ENCODE results near the gene C6orf136. TPM values are rescaled to one million over a fixed set of nuclear protein-coding genes. Genes with fewer than 3 reads are reported as not detected.

Gene C6orf136
- total RNA-seq, 2 donors from 2014 or later = 17.9 to 24.3 TPM

DNA sequence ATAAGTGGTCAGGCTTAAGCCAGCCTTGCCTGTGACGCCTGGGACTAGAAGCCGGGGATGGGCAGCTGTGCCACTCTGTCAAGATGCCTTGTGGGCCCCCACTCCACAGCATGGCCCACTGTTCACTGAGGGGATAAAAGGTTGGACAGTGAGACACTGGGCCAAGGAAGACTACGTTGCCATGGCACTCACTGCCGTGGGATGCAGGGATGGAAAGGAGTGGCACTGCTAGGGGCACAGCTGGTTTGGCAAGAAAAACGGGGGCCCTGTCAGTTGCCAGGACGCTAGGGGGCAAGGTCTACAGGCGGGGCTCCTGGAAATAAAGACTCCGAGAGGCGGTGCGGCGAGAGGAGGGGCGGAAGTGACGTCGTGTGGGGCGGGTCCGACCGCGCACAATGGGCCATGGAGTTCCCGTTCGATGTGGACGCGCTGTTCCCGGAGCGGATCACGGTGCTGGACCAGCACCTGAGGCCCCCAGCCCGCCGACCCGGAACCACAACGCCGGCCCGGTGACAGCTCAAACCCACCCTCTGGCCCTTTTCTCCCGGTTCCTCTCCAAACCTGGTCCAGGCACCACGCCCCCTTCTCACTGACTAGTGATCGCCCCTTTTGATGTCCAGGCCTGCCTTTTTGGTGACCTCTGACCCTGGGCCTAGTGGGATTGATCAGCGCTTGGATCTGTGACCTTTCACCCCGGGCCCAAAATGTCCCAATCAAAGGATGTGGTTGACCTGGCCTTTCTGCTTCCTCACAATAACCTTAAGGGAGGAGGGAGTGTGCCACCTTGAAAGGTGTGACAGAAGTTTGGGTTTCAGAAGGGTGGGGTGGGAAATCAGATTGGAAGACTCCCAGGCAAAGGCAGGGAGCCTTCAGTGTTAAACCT is 20.2 kb upstream of the C6orf136 start, which contains the start of gene ATAT1:
ATAT1 (plus strand) TSS at position 391 of the 883 bp plus-strand sequence.
- peak within 1 kb of the TSS; percentile 81 for H3K9ac ChIP-seq (ENCODE audit: extremely low read depth, low read length, poor library complexity, severe bottlenecking)
- no peaks in the 10 kb centered on the region for H3K9me3 Mint-ChIP-seq
- TF ChIP-seq, protein P1, sequence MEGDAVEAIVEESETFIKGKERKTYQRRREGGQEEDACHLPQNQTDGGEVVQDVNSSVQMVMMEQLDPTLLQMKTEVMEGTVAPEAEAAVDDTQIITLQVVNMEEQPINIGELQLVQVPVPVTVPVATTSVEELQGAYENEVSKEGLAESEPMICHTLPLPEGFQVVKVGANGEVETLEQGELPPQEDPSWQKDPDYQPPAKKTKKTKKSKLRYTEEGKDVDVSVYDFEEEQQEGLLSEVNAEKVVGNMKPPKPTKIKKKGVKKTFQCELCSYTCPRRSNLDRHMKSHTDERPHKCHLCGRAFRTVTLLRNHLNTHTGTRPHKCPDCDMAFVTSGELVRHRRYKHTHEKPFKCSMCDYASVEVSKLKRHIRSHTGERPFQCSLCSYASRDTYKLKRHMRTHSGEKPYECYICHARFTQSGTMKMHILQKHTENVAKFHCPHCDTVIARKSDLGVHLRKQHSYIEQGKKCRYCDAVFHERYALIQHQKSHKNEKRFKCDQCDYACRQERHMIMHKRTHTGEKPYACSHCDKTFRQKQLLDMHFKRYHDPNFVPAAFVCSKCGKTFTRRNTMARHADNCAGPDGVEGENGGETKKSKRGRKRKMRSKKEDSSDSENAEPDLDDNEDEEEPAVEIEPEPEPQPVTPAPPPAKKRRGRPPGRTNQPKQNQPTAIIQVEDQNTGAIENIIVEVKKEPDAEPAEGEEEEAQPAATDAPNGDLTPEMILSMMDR (conservative IDR thresholded peaks at IDR 0.05) = peak; percentile 64
- H3K4me1 Mint-ChIP-seq = peaks cover 9% of the 10 kb centered on the region
- peaks cover 80% of the 10 kb centered on the region for H3K36me3 ChIP-seq (ENCODE audit: control insufficient read depth, insufficient read depth, low read length)
- H3K27ac Mint-ChIP-seq = peak within 1 kb of the TSS; percentile 98
- no peaks in the 10 kb centered on the region for H3K27me3 Mint-ChIP-seq (ENCODE audit: insufficient read depth)
- WGBS, 2 experiments (ENCODE audit: insufficient coverage in 1 of 2, insufficient read length in 1 of 2) = 4 to 7% methylated on average over 24 to 36 of the region's 36 CpGs
- no peaks in the 10 kb centered on the region for H3K27me3 ChIP-seq (ENCODE audit: control insufficient read depth, insufficient read depth, low read length, poor library complexity, severe bottlenecking)
- peak within 1 kb of the TSS; percentile 98 for H3K4me3 ChIP-seq (ENCODE audit: low read length)
- H3K4me3 Mint-ChIP-seq = peak within 1 kb of the TSS; percentile 91
- peaks cover 66% of the 10 kb centered on the region for H3K36me3 Mint-ChIP-seq (ENCODE audit: low read depth)
- peak; percentile 95 for DNase-seq
- H3K9me3 ChIP-seq (ENCODE audit: control insufficient read depth, low read length) = no peaks in the 10 kb centered on the region
- peak within 1 kb of the TSS; percentile 87 for H3K27ac ChIP-seq (ENCODE audit: low read depth, low read length)
- no peaks in the 10 kb centered on the region for H3K4me1 ChIP-seq (ENCODE audit: control insufficient read depth, insufficient read depth, low read length)

DNA sequence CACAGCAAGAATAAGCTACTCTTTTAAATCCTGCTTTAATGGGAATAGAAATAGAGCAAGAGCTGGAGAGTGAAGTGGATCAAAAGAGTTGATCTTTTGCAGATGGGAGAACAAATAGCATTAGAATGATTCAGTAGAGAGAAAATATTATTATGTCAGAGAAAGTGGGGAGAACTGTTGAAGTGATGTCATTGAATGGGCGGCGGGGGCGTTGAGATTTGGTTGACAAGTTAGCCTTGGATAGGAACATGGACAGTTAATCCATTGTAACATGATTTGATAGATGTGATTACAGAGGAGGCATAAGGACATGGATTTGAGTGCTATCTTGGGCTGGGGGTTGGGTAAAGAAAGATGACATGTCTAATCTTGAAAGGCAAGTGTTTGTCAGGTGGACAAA is 11.1 kb upstream of the C6orf136 start:
- Mint-ChIP-seq H3K36me3 (ENCODE audit: low read depth) (peaks cover 62% of the 10 kb centered on the region), H3K4me3 (no peak overlapping the region), H3K27me3 (ENCODE audit: insufficient read depth) (no peaks in the 10 kb centered on the region), H3K27ac (no peak overlapping the region), H3K4me1 (no peaks in the 10 kb centered on the region), H3K9me3 (peaks cover 1% of the 10 kb centered on the region)
- TF ChIP-seq, protein P1 (conservative IDR thresholded peaks at IDR 0.05) = no peak
- H3K4me1 ChIP-seq (ENCODE audit: control insufficient read depth, insufficient read depth, low read length) = no peaks in the 10 kb centered on the region
- no peak overlapping the region for H3K9ac ChIP-seq (ENCODE audit: extremely low read depth, low read length, poor library complexity, severe bottlenecking)
- H3K9me3 ChIP-seq (ENCODE audit: control insufficient read depth, low read length) = peaks cover 4% of the 10 kb centered on the region
- DNase-seq = no peak
- no peaks in the 10 kb centered on the region for H3K27me3 ChIP-seq (ENCODE audit: control insufficient read depth, insufficient read depth, low read length, poor library complexity, severe bottlenecking)
- WGBS, 2 experiments (ENCODE audit: insufficient coverage in 1 of 2, insufficient read length in 1 of 2) = 97 to 100% methylated on average over 3 of the region's 3 CpGs
- H3K36me3 ChIP-seq (ENCODE audit: control insufficient read depth, insufficient read depth, low read length) = peaks cover 59% of the 10 kb centered on the region
- no peak overlapping the region for H3K4me3 ChIP-seq (ENCODE audit: low read length)
- no peak overlapping the region for H3K27ac ChIP-seq (ENCODE audit: low read depth, low read length)

- DNase-seq = no peak
- no peaks in the 10 kb centered on the region for H3K9me3 Mint-ChIP-seq
- Histone ChIP-seq H3K4me1 (ENCODE audit: control insufficient read depth, insufficient read depth, low read length) (no peaks in the 10 kb centered on the region), H3K27ac (ENCODE audit: low read depth, low read length) (no peak overlapping the region), H3K36me3 (ENCODE audit: control insufficient read depth, insufficient read depth, low read length) (peaks cover 73% of the 10 kb centered on the region), H3K9me3 (ENCODE audit: control insufficient read depth, low read length) (no peaks in the 10 kb centered on the region), H3K9ac (ENCODE audit: extremely low read depth, low read length, poor library complexity, severe bottlenecking) (no peak overlapping the region), H3K4me3 (ENCODE audit: low read length) (no peak overlapping the region), H3K27me3 (ENCODE audit: control insufficient read depth, insufficient read depth, low read length, poor library complexity, severe bottlenecking) (no peaks in the 10 kb centered on the region)
- TF ChIP-seq, protein P1 (conservative IDR thresholded peaks at IDR 0.05) = no peak
- WGBS, 2 experiments (ENCODE audit: insufficient coverage in 1 of 2, insufficient read length in 1 of 2) = 95 to 97% methylated on average over 4 to 10 of the region's 10 CpGs
- no peaks in the 10 kb centered on the region for H3K4me1 Mint-ChIP-seq
- peaks cover 65% of the 10 kb centered on the region for H3K36me3 Mint-ChIP-seq (ENCODE audit: low read depth)
- no peak overlapping the region for H3K4me3 Mint-ChIP-seq
- H3K27me3 Mint-ChIP-seq (ENCODE audit: insufficient read depth) = no peaks in the 10 kb centered on the region
- H3K27ac Mint-ChIP-seq = no peak overlapping the region
Measured at GRCh38 chr6:30640481-30640880, 6.5 kb upstream of the C6orf136 start.
